EL (cell line): ENCODE data around the gene ZSCAN10.

Source experiments
- DNase-seq: peaks from one replicate; pipeline ENCODE4 v3.0.0-alpha.2; 2016

The ZSCAN10 gene

DNA sequence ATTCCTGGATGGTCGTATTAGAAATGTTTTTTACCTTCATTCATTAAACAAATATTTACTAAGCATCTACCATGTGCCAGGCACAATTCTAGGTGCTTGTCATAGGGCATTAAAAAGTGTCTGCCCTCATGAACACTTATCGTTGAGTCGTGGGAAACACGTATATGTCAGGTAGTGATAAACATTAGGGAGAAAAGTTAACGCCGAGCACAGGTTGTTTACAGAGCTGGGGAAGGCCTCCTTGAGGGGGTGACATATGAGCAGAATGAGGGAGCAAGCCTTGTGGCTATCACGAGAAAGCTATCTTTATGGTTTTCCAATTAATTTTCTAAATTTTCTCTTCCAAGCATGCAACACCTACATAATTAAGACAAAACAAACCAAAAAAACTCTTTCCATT is 34.8 kb upstream of the ZSCAN10 start:
- DNase-seq = no peak

DNA sequence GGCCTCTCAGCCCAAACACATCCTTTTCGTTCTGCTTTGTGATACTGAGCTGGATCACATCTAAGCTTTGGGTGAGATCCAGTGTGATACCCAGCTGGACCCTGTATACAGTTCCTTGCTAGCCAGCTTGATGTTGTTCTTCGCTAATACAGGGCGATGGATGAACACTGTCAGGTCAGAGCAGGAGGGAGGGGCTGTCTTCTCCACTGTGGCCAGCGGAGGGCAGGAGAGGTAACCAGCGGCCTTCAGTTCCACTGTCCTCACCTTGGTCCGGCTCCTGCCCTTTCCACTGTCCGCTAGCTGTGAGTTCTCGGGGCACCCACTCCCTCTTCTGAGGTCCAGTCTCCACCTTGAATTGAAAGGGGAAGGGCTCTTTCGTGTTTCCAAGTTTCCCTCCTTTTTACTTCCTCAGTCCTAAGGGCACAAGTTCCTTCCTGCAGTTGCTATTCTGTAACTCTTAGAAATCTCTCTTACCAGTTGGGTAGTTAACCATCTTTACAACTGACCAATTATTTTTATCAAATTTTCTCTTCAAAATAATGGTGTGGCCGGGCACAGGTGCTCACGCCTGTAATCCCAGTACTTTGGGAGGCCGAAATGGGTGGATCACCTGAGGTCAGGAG is 32.8 kb upstream of the ZSCAN10 start:
- DNase-seq = peak; percentile 38

DNA sequence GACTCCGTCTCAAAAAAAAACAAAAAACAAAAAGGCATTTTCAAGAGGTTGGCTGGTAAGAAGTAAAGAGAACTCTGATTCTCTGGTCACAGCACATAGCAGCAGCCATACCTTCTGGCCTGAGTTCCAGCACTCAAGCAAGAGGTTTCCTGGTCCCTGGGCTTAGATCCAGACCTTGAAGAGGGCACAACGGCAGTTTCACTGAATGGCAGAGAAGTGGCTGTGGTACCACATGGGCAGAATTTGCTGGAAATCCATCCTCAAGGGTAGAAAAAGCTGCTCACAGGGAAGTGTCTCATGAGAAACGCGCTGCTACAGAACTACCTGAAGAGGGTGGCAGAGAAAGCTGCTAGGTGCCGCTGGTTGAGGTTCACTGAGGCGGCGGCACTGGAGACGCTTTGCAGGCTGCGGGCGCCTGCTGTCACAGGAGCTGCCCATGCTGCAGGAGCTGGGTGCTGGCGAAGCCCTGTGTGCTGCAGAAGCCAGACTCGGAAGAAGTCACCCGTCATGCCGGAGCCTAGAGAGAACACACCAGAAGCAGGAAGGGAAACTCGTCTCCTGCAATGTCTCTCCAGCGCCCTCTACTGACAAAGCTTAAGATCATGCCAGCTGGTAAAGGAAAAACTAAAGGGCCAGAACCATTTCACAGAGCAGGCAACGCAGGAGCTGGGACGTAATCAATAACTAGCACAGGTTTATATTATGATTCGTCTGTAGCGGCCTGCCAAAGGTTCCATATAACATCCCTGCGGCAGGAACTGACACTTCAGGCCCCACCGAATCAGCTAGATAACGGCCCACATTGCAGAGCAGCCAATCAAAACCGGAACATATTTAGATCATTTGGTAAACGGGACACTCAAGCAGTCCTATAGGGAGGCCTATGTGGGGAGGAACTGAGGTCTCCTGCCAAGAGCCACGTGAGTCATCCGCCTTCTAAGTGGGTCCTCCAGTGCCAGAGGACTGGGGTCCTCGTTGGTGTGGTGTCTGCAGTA is 30.3 kb upstream of the ZSCAN10 start:
- DNase-seq = peak; percentile 83

DNA sequence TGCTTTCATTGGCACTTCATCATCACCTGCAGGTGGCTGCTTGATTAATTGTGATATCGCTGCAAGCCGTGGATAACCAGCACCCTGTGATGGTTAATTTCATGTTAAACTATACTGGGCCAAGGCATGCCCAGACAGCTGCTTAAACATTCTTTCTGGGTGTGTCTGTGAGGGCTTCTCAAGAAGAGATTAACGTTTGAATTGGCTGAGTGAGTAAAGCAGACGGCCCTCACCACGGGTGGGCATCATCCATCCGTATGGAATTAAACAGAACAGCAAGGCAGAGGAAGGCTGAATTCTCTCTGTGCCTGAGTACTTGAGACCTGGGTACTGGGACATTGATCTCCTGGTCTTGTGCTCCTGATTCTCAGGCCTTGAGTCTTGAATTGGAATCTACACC is 28.7 kb upstream of the ZSCAN10 start:
- no peak for DNase-seq

DNA sequence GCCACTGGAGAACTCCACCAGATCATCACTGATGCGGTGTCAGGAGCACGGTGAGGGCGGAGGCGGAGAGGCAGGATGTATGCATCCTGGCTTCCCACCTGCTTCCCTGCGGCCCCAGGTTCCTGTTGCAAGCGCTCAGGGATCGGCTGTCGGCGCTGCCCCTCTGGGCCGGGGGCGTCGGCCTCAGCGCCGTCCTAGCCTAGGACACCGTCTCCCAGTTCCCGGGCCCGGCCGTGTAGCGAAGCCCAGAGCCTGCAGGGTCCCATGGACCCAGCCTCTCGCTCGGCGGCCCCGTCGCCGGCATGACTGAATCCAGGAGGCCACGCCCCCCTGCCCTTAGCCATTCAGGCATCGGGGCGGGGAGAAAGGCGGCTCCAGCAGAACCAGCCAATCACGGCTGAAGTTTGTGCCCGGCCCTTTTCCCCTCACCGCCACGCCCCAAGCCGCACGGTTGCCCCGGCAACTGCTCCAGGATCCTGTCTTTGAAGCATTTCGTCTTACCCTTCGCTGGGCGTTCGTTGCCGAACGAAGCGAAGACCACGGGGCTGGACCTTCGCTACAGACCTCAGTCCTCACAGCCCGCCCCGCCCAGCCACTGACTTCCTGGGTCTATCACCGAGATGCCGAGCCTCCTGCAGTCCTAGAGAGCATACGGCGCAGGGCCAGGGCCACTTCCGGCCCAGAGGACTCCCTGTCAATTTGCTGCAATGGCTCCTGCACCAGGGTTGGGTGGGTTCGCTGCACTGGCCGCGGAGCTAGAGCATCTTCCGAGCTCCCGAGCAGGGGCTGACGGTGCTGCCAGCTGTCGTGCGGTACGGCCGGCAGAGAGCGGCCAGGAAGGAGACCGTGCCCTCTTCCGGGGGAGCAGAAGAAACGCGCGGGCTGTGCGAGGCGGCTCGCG is 25.1 kb upstream of the ZSCAN10 start:
- DNase-seq = peak; percentile 96

DNA sequence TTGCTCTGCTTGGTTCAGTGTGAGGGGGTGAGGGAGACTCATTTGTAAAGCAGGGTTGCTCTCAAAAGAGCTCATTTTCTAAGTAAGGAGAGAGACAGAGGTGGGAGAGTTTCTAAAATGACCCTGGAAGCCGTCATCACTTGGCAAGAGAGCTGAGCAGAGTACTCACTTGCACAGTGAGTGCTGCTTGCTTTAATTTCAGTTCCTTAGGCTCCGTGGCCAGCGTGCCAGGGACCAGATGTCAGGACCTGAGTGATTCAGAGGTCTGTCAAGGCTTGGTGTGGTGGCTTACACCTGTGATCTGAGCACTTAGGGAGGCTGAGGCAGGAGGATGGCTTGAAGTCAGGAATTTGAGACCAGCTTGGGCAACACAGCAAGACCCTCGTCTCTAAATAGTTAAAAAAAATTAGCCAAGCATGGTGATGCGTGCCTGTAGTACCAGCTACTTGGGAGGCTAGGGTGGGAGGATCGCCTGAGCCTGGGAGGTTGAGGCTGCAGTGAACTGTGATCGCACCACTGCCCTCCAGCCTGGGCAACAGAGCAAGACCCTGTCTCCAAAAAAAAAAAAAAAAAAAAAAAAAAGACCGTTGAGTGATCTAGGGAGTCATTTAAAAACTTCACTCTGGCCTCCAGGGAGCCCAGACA is 24.0 kb upstream of the ZSCAN10 start:
- no peak for DNase-seq

DNA sequence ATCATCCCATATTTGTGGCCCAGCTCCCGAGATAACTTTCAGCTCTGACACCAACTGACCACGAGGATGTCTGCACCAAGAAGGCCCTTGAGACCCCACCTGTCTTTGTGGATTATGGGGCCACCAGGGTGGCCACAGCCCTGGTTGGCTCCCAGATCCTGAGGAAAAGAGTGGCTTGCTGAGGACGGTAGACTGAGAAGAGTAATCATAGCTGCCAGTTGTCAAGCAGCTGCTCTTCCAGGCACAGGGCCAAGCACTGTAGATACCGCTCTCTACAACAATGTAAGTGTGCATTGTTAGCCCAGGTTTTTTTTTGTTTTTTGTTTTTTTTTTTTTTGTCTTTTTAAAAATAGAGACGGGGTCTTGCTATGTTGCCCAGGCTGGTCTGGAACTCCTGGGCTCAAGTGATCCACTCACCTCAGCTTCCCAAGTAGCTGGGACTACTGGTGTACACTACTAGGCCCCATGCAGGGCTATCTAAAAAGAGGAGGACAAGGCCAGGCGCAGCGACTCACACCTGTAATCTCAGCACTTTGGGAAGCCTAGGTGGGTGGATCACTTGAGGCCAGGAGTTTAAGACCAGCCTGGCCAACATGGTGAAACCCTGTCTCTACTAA is 22.9 kb upstream of the ZSCAN10 start:
- no peak for DNase-seq

DNA sequence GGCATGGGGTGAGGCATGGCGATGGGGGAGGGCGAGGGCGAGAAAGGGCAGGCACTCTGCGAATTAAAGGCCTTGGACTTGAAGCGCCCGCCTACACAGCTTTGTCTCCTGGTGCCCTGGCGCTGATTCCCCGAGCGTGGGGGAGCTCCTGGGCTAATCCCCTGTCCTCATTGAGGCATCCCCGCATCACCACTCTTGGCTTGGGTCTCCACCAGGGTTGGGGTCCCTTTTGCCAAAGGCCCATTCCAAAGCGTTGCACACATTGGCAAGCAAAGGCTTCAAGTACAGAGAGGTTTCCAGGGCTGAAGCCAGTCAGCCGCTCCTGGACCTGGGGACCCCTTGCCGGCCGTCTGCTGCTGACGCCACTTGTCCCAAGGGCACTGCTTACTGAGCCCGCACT is 21.3 kb upstream of the ZSCAN10 start:
- no peak for DNase-seq

DNA sequence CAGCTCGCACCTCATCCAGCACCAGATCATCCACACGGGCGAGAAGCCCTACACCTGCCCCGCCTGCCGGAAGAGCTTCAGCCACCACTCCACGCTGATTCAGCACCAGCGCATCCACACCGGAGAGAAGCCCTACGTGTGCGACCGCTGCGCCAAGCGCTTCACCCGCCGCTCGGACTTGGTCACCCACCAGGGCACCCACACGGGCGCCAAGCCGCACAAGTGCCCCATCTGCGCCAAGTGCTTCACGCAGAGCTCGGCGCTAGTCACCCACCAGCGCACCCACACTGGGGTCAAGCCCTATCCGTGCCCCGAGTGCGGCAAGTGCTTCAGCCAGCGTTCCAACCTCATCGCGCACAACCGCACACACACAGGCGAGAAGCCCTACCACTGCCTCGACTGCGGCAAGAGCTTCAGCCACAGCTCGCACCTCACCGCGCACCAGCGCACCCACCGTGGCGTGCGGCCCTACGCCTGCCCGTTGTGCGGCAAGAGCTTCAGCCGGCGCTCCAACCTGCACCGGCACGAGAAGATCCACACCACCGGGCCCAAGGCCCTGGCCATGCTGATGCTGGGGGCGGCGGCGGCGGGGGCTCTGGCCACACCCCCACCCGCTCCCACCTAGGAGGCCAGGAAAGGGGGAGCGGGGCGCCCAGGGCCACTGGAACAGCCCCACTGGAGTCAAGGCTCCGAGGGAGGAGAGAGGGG is 20.8 kb upstream of the ZSCAN10 start:
- no peak for DNase-seq

DNA sequence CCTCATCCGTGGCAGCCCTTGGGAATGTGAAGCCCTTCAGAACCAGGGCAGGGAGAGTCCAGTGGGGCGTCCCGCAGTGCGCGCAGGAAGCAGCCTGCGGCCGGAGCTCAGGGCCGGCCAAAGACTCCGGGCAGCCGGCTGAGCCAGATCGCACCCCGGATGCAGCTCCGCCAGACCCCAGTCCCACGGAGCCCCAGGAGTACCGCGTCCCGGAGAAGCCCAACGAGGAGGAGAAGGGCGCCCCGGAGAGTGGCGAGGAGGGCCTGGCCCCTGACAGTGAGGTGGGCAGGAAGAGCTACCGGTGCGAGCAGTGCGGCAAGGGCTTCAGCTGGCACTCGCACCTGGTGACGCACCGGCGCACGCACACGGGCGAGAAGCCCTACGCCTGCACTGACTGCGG is 20.2 kb upstream of the ZSCAN10 start:
- no peak for DNase-seq

DNA sequence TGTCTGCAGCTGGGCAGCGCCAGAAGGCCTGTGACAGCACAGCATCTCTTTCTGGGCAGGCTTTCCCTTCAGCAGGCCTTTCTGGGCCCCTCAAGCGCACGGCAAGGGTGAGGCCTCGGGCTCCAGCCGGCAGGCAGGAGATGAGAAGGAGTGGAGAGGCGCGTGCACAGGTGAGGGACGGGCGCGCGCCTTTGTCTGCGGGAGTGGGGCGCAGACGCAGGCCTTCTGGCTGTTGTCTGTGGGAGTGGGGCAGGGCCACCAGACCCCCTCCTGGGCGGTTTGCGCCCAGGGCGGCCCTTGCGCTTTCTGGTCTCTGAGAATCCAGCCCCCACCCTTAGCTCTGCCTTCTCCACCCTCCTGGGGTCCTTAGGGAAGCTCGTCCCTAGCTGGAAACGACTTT is 19.8 kb upstream of the ZSCAN10 start:
- DNase-seq = no peak

DNA sequence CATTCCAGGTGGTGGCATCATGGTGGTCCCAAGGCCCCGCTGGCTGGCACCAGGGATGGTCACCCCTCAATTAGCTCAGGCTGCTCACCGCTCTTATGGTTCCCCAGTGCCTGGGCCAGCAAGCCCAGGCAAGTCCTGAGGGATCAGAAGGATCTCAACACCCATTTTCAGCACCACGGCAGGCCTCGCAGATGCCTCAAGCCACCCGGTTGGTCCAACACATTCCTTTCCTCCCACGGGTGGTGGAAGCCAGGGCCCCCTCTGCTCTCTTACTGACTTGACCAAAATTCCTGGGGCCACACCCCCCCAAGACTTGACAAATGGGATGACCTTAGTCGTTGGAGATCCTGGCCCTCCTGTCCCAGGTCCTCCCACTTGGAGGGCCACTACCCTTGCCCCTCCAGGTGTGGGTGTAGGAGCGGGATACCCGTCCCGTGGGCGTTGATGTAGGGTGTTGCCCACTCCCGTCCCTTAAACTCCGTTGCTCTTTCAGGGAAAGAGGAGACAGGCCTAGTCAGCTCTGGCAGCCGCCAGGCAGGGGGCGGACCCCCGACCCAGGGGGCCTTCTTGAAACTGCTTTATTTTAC is 19.2 kb upstream of the ZSCAN10 start:
- no peak for DNase-seq

DNA sequence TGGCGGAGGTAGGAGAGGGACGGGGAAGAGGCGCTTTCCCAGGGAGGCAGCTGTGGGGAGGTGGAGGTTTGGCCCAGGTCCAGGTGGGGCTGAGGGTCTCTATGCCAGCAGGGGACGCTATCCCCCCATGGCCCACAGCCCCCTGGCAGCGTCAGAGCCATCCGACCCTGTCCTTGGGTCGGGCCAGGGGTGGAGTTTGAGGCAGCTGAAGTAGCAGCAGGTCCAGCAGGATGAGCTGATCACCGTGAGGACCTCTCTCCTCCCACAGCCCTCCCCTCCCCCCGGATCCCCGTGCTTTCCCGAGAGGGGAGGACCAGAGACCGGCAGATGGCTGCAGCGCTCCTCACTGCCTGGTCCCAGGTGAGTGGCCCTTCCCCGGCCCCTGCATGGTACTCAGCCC is 16.5 kb upstream of the ZSCAN10 start:
- no peak for DNase-seq

DNA sequence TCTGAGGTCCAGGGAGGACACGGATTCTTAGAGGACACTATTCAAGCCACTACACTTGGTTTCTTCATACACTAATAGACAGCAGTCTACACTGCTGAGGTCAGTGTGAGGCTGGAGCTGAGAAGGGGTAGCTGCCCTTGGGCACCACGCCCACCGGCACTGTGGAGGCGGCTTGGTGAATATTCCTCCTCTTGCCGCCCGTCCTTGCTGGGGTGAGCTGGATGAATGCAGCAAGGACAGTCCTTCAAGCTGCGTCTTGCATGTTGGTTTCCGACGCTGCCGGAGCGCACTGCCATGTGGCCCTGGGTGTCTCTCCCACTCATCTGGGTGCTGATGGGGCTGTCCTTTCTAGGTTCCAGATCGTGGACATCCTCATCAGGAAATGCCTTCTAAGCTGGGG is 15.9 kb upstream of the ZSCAN10 start:
- DNase-seq = no peak

DNA sequence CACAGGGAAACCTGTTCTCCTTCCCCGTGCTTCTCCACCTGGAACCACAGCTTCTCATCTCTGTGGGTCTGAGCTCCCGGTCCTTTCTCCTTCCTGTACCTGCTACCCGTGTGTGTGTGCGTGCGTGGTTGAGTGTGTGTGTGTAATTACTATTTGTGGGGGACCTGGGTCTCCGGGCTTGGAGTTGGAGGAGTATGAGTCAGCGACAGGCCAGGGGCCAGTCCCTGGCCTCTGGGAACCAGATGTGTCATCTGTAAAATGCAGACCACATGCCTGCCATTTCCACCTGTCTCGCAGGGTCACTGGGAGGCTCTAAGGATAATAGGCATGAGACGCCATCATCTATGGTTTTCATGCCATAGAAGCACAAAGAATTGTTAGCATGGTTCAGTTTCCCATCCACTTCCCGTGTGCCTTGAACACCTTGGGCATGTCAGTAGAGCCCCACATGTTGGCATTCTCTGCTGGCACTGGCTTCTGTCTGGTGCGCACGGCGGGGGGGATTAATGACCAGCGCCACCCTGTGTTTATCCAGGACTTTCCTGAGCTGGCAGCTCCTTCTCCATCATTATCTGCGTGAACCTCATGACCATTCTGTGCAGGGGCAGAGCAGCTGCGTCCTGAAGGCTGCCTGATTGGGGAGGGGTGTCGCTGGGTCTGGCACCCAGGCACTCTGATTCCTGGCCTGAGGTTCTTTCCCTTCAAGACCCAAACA is 14.8 kb upstream of the ZSCAN10 start:
- DNase-seq = peak; percentile 48

DNA sequence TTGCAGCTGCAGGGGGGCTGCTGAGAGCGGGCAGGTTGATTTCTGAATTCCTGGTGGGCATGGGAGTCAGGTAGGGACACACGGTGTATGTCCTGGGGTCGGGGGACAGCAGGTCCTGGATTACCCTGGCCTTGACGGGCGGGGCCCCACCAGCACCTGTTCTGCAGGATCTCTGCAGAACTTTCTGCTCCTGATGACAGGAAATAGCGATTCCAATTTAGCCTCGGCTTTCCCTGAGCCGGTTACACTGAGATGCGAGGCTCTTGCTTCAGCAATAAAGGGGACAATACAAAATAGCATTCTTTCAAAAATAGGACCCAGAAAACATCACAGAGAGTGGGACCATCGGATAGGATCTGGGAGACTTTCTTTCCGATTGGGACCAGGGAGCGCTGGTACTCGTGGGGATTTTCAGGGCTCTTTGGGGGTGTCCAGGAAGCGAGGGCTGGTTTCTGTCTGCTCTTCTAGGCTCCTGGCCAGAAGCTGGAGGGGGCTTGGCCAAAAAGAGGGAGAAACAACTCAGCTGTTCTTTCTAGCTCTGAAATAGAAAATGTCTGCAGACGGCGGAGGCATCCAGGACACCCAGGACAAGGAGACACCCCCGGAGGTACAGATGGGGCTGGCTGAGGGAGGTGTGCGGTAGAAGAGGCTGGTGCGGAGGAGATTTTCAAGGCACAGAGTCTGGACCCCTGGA is 13.9 kb upstream of the ZSCAN10 start:
- no peak for DNase-seq

DNA sequence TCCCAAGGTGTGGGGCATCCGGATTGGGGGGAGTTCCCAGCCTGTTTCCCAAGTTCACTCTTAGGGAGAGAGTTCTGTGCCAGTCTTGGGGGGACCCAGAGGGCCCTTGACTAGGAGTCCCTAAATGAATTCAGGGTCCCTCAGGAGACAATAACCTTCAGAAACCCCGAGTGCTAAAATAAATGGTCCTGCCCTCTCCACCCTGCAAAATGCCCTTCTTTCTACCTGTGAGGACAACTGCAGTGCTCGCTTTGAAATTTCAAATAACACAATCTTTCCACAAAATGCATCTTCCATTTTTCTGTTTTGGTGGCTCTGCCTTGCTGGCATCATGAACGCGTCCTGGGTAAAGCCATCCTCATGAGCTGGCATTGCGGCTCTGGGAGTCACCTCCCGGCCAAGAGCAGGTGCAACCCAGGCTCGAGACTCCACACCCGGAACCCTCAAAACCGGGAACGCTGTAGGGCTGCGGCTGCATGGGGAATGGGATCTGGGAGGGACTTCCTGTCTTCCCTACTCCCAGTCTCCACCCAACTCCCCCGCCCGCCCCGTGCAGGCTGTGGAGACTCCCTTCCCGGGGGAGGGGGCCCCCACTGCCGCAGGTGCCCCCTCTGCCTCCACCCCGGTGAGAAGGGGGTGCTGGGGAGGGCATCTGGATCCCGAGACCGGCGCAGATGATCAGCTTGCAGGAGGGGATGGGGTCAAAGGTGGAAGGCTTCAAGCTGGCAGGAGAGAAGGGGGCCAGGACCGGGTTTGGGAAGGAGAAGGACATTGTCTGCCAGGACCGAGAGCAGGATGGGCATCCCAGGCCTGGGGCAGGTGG is 13.2 kb upstream of the ZSCAN10 start, which contains the start of gene ZNF205:
ZNF205 (plus strand) TSS at position 529 of the 823 bp plus-strand sequence. CDS start 845 bp downstream, outside the sequence.
- DNase-seq = peak; percentile 74

DNA sequence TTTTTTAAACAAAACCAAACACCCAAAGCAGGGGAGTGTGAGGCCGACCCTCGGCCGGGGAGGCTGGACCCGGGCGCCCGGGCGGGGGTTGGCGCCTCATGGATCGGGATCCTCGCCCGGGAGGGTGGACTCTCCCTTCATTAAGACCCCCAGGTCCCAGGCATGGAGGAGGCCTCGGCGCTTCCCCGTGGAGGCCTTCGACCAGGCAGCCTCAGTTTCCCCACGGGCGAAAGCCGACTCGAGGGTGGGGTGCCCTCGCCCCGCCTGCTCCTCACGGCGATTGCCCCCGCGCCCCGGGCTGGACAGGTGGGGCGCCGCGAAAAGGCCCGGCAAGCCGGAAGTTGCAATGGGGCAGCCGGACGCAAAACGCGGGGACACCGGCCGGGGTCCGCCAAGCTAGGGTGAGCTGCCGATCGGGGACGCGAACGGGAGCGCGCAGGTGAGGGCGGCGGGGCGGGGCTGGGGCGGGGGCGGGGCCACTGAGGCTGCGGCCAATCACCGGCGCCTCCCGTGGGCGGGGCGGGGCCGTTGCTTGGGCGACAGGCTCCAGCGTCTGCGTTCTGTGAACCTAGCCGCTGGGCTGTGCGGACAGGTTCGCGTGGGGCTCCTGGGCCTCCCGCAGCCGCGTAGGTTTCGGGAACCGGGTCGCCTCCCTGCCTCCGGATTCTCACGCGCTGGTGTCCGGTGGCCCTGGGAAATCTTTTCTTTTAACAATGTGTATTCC is 7.3 kb upstream of the ZSCAN10 start:
- peak; percentile 88 for DNase-seq
